CD4-positive, alpha-beta T cell (primary cell): ENCODE results near the gene COA8. TPM values are rescaled to one million over a fixed set of nuclear protein-coding genes. Genes with fewer than 3 reads are reported as not detected.

Source experiments
- ATAC-seq: fragments of 200-7000 bp; cut with Tn5 transposase; one replicate; pipeline ENCODE4 v1.10.0; 2022; ENCODE audit warnings: mild to moderate bottlenecking; ENCODE audit not compliant: poor library complexity
- CTCF ChIA-PET: fragments of 350-600 bp; sonication (Branson Sonifier 250); formaldehyde crosslinking; loops from one replicate; lab custom pipeline; 2021; ENCODE audit warnings: antibody characterized with exemption, inconsistent platforms; lab: Charles Lee
- POLR2A ChIA-PET: fragments of 350-600 bp; sonication (Branson Sonifier 250); formaldehyde crosslinking; loops from one replicate; lab custom pipeline; 2021; ENCODE audit warnings: antibody characterized with exemption, inconsistent platforms; lab: Charles Lee
- DNase-seq, 14 experiments: peaks; one replicate each; pipeline ENCODE4 v3.0.0-alpha.2; 2013 to 2020; ENCODE audit warnings: mixed read lengths in 2 of 14
- H3K27ac ChIP-seq, 2 donors: one replicate each; pipeline versions ENCODE4 v1.5.1 to v1.7.0; 2013; ENCODE audit warnings: low read length in 2 of 2, low read depth in 1 of 2, mild to moderate bottlenecking in 1 of 2
- H3K27me3 ChIP-seq, 2 experiments: 1 replicate in 1 of 2; 2 replicates in 1 of 2; pipeline versions ENCODE4 v1.6.1 to v1.7.0; 2013; ENCODE audit warnings: low read length in 2 of 2, control low read depth in 1 of 2, mild to moderate bottlenecking in 1 of 2, moderate library complexity in 1 of 2; ENCODE audit not compliant: insufficient read depth in 2 of 2, control insufficient read depth in 1 of 2
- H3K36me3 ChIP-seq: one replicate; pipeline ENCODE4 v1.6.1; 2013; ENCODE audit warnings: low read length, control low read depth; ENCODE audit not compliant: insufficient read depth
- H3K4me1 ChIP-seq: one replicate; pipeline ENCODE4 v1.6.1; 2013; ENCODE audit warnings: low read length, control low read depth; ENCODE audit not compliant: insufficient read depth
- H3K4me3 ChIP-seq: one replicate; pipeline ENCODE4 v1.5.1; 2013; ENCODE audit warnings: mild to moderate bottlenecking, low read length, moderate library complexity
- H3K9me3 ChIP-seq, 2 experiments: 1 replicate in 1 of 2; 2 replicates in 1 of 2; pipeline versions ENCODE4 v1.6.1 to v1.7.0; 2013; ENCODE audit warnings: low read length in 2 of 2, mild to moderate bottlenecking in 2 of 2, control low read depth in 1 of 2, moderate library complexity in 1 of 2; ENCODE audit not compliant: control insufficient read depth in 1 of 2, insufficient read depth in 1 of 2
- H3K27ac Mint-ChIP-seq: one replicate; pipeline ENCODE4 v1.8.0; 2020; ENCODE audit warnings: mixed read lengths
- H3K27me3 Mint-ChIP-seq: one replicate; pipeline ENCODE4 v1.8.0; 2021; ENCODE audit warnings: mixed read lengths
- H3K36me3 Mint-ChIP-seq: one replicate; pipeline ENCODE4 v1.8.0; 2021; ENCODE audit warnings: low read depth, mixed read lengths
- H3K4me1 Mint-ChIP-seq: one replicate; pipeline ENCODE4 v1.8.0; 2021; ENCODE audit warnings: low read depth, mixed read lengths
- H3K4me3 Mint-ChIP-seq: one replicate; pipeline ENCODE4 v1.8.0; 2020; ENCODE audit warnings: mild to moderate bottlenecking, mixed read lengths
- H3K9me3 Mint-ChIP-seq: one replicate; pipeline ENCODE4 v1.8.0; 2020; ENCODE audit warnings: mixed read lengths
- CTCF ChIP-seq: fragments of 200-600 bp; IDR thresholded peaks from one replicate; pipeline ENCODE4 v1.8.0; 2022; ENCODE audit warnings: antibody characterized with exemption, mild to moderate bottlenecking
- intact Hi-C, 2 experiments: fragments of 100-400 bp; cut with DNase I in 1 of 2; cut with micrococcal nuclease in 1 of 2; formaldehyde crosslinking; loops; one replicate each; pipeline versions ENCODE4 v1.15.1 to v1.9.0; 2023 to 2025; cut with DNase I, micrococcal nuclease
- total RNA-seq, 174 experiments: library from RNA in 2 of 174; stranded (reverse) in 2 of 174; gene quantifications; one replicate each; pipeline ENCODE4 v1.2.3 and lab custom pipeline; 2021 to 2026

The COA8 gene
- total RNA-seq, 2 experiments from 2014 or later = 9.1 to 10.7 TPM

GRCh38 chr14:103597623-103598377 lies 35.0 kb downstream of the COA8 start:
- Mint-ChIP-seq H3K27ac (no peak overlapping the region), H3K9me3 (no peaks in the 10 kb centered on the region), H3K36me3 (no peaks in the 10 kb centered on the region), H3K4me1 (no peaks in the 10 kb centered on the region), H3K27me3 (no peaks in the 10 kb centered on the region), H3K4me3 (no peak overlapping the region)
- no peaks in the 10 kb centered on the region for H3K9me3 ChIP-seq
- ChIA-PET CTCF (no interaction called here), POLR2A (no interaction called here)
- TF ChIP-seq CTCF = no peak
- H3K4me3 ChIP-seq = no peak overlapping the region
- no peaks in the 10 kb centered on the region for H3K36me3 ChIP-seq
- DNase-seq (no peak), ATAC-seq (no peak)
- H3K27me3 ChIP-seq = no peaks in the 10 kb centered on the region
- intact Hi-C loops = no loop called here
- no peak overlapping the region for H3K27ac ChIP-seq
- H3K4me1 ChIP-seq = peaks cover 9% of the 10 kb centered on the region

- no peaks in the 10 kb centered on the region for H3K4me1 ChIP-seq
- no peaks in the 10 kb centered on the region for H3K27me3 Mint-ChIP-seq
- H3K4me3 ChIP-seq = no peak overlapping the region
- no peaks in the 10 kb centered on the region for H3K36me3 Mint-ChIP-seq
- H3K27me3 ChIP-seq = no peaks in the 10 kb centered on the region
- no peaks in the 10 kb centered on the region for H3K9me3 Mint-ChIP-seq
- H3K27ac Mint-ChIP-seq = no peak overlapping the region
- TF ChIP-seq CTCF = no peak
- H3K9me3 ChIP-seq = no peaks in the 10 kb centered on the region
- no peaks in the 10 kb centered on the region for H3K36me3 ChIP-seq
- no peaks in the 10 kb centered on the region for H3K4me1 Mint-ChIP-seq
- ChIA-PET CTCF (interaction anchor here (0.6 kb wide), 1 partner anchor 462 kb away, joined by 3 read pairs; no protein-coding TSS in a partner anchor), POLR2A (no interaction called here)
- ATAC-seq (no peak), DNase-seq (no peak)
- intact Hi-C loops = no loop called here
- no peak overlapping the region for H3K27ac ChIP-seq
- H3K4me3 Mint-ChIP-seq = no peak overlapping the region
Measured at GRCh38 chr14:103600503-103600902, 37.7 kb downstream of the COA8 start.

GRCh38 chr14:103604620-103605019 lies 41.9 kb downstream of the COA8 start:
- POLR2A ChIA-PET = no interaction called here
- no peak overlapping the region for H3K27ac Mint-ChIP-seq

More at GRCh38 chr14:103604620-103605019, 41.9 kb downstream of the COA8 start:
- Histone ChIP-seq H3K9me3 (no peaks in the 10 kb centered on the region), H3K27me3 (peaks cover 5 to 7% of the 10 kb centered on the region in 2 experiments), H3K4me3 (no peak overlapping the region), H3K27ac (no peak overlapping the region), H3K4me1 (peaks cover 22% of the 10 kb centered on the region), H3K36me3 (no peaks in the 10 kb centered on the region)
- ATAC-seq = no peak
- TF ChIP-seq CTCF = no peak
- DNase-seq = no peak
- Mint-ChIP-seq H3K27me3 (no peaks in the 10 kb centered on the region), H3K9me3 (no peaks in the 10 kb centered on the region), H3K4me1 (peaks cover 18% of the 10 kb centered on the region), H3K4me3 (no peak overlapping the region), H3K36me3 (no peaks in the 10 kb centered on the region)
- CTCF ChIA-PET = no interaction called here
- intact Hi-C loops = no loop called here
